Smooth muscle cell (in vitro differentiated cells): Measurements from ENCODE around the gene OTUB2. TPM values are rescaled to one million over a fixed set of nuclear protein-coding genes. Genes with fewer than 3 reads are reported as not detected.

Experiments used
- DNase-seq: peaks from one replicate; lab custom pipeline; 2025; ENCODE audit not compliant: unreplicated experiment; lab: John Stamatoyannopoulos, UW
- H2AFZ ChIP-seq: fragments of 200-600 bp; sonication (generic); 2 replicates; pipeline ENCODE4 v1.6.0; 2016; ENCODE audit warnings: antibody characterized with exemption, low read depth, mild to moderate bottlenecking
- H3F3A ChIP-seq: fragments of 200-600 bp; sonication (generic); 2 replicates; pipeline ENCODE4 v1.6.0; 2017; ENCODE audit warnings: antibody characterized with exemption, low read depth
- H3K27ac ChIP-seq: fragments of 200-600 bp; sonication (generic); 2 replicates; pipeline ENCODE4 v1.5.1; 2016; ENCODE audit warnings: low read depth, mild to moderate bottlenecking
- H3K27me3 ChIP-seq: fragments of 200-600 bp; sonication (generic); 2 replicates; pipeline ENCODE4 v1.6.1; 2016; ENCODE audit warnings: low read depth, mild to moderate bottlenecking
- H3K36me3 ChIP-seq: fragments of 200-600 bp; sonication (generic); 2 replicates; pipeline ENCODE4 v1.5.1; 2016; ENCODE audit warnings: low read depth
- H3K4me1 ChIP-seq: fragments of 200-600 bp; sonication (generic); 2 replicates; pipeline ENCODE4 v1.5.1; 2016; ENCODE audit warnings: low read depth
- H3K4me2 ChIP-seq: fragments of 200-600 bp; sonication (generic); 2 replicates; pipeline ENCODE4 v1.6.0; 2016; ENCODE audit warnings: mild to moderate bottlenecking
- H3K4me3 ChIP-seq: fragments of 200-600 bp; sonication (generic); 2 replicates; pipeline ENCODE4 v1.5.1; 2016; ENCODE audit warnings: mild to moderate bottlenecking
- H3K79me2 ChIP-seq: fragments of 200-600 bp; sonication (generic); 2 replicates; pipeline ENCODE4 v1.6.0; 2016; ENCODE audit warnings: low read depth, mild to moderate bottlenecking
- H3K9ac ChIP-seq: fragments of 200-600 bp; sonication (generic); 2 replicates; pipeline ENCODE4 v1.6.0; 2016; ENCODE audit warnings: low read depth
- H3K9me3 ChIP-seq: fragments of 200-600 bp; sonication (generic); replicated peaks from 2 replicates; pipeline ENCODE4 v1.5.1; 2016; ENCODE audit warnings: low read depth
- H4K20me1 ChIP-seq: fragments of 200-600 bp; sonication (generic); 2 replicates; pipeline ENCODE4 v1.6.0; 2016; ENCODE audit warnings: low read depth
- CTCF ChIP-seq: fragments of 200-600 bp; sonication (generic); IDR thresholded peaks from 2 replicates; pipeline ENCODE4 v1.5.1; 2017; ENCODE audit warnings: borderline replicate concordance, mild to moderate bottlenecking, antibody characterized with exemption; ENCODE audit not compliant: insufficient read depth, poor library complexity, severe bottlenecking
- WGBS: methylation state at CpG from one replicate; pipeline ENCODE4 v1.1.7; 2016; ENCODE audit warnings: low lambda C conversion rate; 5-methylcytosine and 5-hydroxymethylcytosine counted together
- polyA plus RNA-seq: library from polyadenylated mRNA; unstranded; fragments of >200 nt; fragmentation: Nextera tagmentation; extraction: Ambion mirVana; gene quantifications from 2 replicates; pipeline ENCODE4 v1.2.1, GENCODE V29; 2016
- total RNA-seq: library from RNA; depleted of rRNA; stranded (reverse); fragments of >200 nt; gene quantifications from 2 replicates; pipeline ENCODE4 v1.2.3, GENCODE V29; 2014

OTUB2 gene
- total and polyA plus RNA-seq, 2 experiments from 2014 or later: 4.0 to 5.1 TPM

- peaks cover 6% of the 10 kb centered on the region for H3K4me1 ChIP-seq
- no peaks in the 10 kb centered on the region for H4K20me1 ChIP-seq
- no peak overlapping the region for H2AFZ ChIP-seq
- 91% methylated on average over 7 of the region's 7 CpGs for WGBS
- H3K9me3 ChIP-seq: no peaks in the 10 kb centered on the region
- H3F3A ChIP-seq: no peaks in the 10 kb centered on the region
- no peak for TF ChIP-seq CTCF
- no peaks in the 10 kb centered on the region for H3K36me3 ChIP-seq
- H3K9ac ChIP-seq: no peak overlapping the region
- no peak for DNase-seq
- H3K4me3 ChIP-seq: no peak overlapping the region
- H3K4me2 ChIP-seq: no peak overlapping the region
- H3K79me2 ChIP-seq: no peaks in the 10 kb centered on the region
- no peak overlapping the region for H3K27ac ChIP-seq
- H3K27me3 ChIP-seq: no peaks in the 10 kb centered on the region
These were observed 3.6 kb downstream of the OTUB2 start for GRCh38 chr14:94029671-94030203.

DNA sequence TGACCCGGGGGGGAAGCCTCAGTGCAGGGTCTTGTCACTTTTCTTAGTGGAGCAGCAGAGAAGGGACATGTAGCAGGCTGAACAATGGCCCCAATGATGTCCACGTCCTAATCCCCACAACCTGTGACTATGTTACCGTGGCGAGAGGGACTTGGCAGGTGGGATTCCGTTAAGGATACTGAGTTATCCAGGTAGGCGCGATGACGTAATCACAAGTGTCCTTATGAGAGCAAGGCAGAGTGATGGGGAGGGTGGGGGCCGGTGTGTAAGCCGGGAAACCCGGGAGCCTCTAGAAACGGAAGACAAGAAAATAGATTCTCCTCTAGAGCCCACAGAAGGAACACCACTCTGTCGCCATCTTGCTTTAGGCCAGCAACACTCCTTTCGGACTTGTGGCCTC is 4.4 kb downstream of the OTUB2 start:
- WGBS: 95% methylated on average over 14 of the region's 14 CpGs
- no peak for TF ChIP-seq CTCF
- no peak overlapping the region for H3K4me3 ChIP-seq
- no peak overlapping the region for H3K4me2 ChIP-seq
- no peaks in the 10 kb centered on the region for H3K27me3 ChIP-seq
- no peak for DNase-seq
- H3K27ac ChIP-seq: no peak overlapping the region
- peaks cover 6% of the 10 kb centered on the region for H3K4me1 ChIP-seq
- H4K20me1 ChIP-seq: no peaks in the 10 kb centered on the region
- H3K9me3 ChIP-seq: no peaks in the 10 kb centered on the region
- no peaks in the 10 kb centered on the region for H3K36me3 ChIP-seq
- H3K9ac ChIP-seq: no peak overlapping the region
- H3F3A ChIP-seq: no peaks in the 10 kb centered on the region
- no peak overlapping the region for H2AFZ ChIP-seq
- H3K79me2 ChIP-seq: no peaks in the 10 kb centered on the region

- DNase-seq: no peak
- H4K20me1 ChIP-seq: no peaks in the 10 kb centered on the region
- no peaks in the 10 kb centered on the region for H3K9me3 ChIP-seq
- 92% methylated on average over 8 of the region's 8 CpGs for WGBS
- H3K27me3 ChIP-seq: no peaks in the 10 kb centered on the region
- H3K4me2 ChIP-seq: no peak overlapping the region
- TF ChIP-seq CTCF: no peak
- H3F3A ChIP-seq: no peaks in the 10 kb centered on the region
- no peak overlapping the region for H2AFZ ChIP-seq
- no peaks in the 10 kb centered on the region for H3K36me3 ChIP-seq
- peaks cover 6% of the 10 kb centered on the region for H3K4me1 ChIP-seq
- H3K4me3 ChIP-seq: no peak overlapping the region
- no peak overlapping the region for H3K27ac ChIP-seq
- H3K79me2 ChIP-seq: no peaks in the 10 kb centered on the region
- H3K9ac ChIP-seq: no peak overlapping the region
These were observed 5.2 kb downstream of the OTUB2 start for GRCh38 chr14:94031161-94031882.

DNA sequence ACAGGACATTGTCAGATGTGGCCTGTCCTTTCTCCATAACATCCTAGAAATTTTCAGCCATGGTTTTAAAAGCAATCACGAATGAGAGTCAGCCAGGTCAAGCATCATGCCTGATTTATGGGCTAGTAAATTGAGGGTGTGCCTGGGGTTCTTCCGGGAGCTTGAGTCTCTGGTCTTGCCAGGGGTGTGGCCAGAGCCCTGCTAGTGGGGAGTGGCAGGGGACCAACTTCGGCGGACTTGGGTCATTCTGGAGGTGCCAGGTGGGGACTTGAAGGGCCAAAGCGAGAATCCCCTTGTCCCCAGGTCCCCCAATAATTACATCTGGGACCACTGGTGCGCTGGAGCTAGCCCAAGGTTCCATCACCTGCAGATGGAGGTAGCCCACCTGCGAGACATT is 5.7 kb downstream of the OTUB2 start:
- Histone ChIP-seq H2AFZ (no peak overlapping the region), H3K9me3 (no peaks in the 10 kb centered on the region), H3K4me1 (peaks cover 4% of the 10 kb centered on the region), H3K27me3 (no peaks in the 10 kb centered on the region), H3K9ac (no peak overlapping the region), H3K4me2 (no peak overlapping the region), H3K4me3 (no peak overlapping the region), H3K79me2 (no peaks in the 10 kb centered on the region), H3F3A (no peaks in the 10 kb centered on the region), H4K20me1 (peaks cover 3% of the 10 kb centered on the region), H3K36me3 (no peaks in the 10 kb centered on the region), H3K27ac (no peak overlapping the region)
- DNase-seq: no peak
- TF ChIP-seq CTCF: no peak
- WGBS: 88% methylated on average over 7 of the region's 7 CpGs
